Endometrial microvascular endothelial cells (primary cell): ENCODE results near the gene SPINT1. TPM values are rescaled to one million over a fixed set of nuclear protein-coding genes. Genes with fewer than 3 reads are reported as not detected.
"Not testable (repeated sequence)": the region's sequence is repeated elsewhere in the genome, so short reads cannot be mapped to it uniquely, and the experiment has no call there.

Source experiments
- in situ Hi-C: cut with HindIII; loops from 2 replicates; pipeline ENCODE4 v1.10.0; 2017; ENCODE audit warnings: low sequenced_read_pairs, low pct_unique_long_range_greater_than_20kb; ENCODE audit errors: inconsistent ontology term
- total RNA-seq: library from RNA; depleted of rRNA; stranded (reverse); fragments of >200 nt; gene quantifications from one replicate; pipeline ENCODE4 v1.2.3, GENCODE V29; 2015; ENCODE audit errors: inconsistent ontology term

Gene SPINT1
- total RNA-seq, 1 donor from 2014 or later, result 0.93 TPM

DNA sequence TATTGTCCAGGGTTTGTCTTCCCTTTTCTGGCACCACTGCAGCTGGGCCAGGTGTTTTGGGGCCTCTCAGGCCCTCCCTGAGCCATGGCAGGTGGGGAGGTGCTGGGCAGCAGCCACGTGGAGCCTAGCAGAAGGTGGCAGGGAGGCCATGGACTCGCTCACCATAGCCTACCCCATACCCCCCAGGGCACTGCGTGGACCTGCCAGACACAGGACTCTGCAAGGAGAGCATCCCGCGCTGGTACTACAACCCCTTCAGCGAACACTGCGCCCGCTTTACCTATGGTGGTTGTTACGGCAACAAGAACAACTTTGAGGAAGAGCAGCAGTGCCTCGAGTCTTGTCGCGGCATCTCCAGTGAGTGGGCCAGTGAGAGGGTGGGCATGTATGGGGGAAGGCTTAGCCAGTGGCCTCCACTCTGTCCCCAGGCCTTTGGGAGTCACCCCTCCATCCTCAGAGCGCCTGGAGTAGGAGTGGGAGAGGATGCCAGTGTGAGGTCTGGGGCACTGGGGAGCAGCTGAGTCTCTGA lies 11.9 kb downstream of the SPINT1 start:
- in situ Hi-C loops, result no loop called here

DNA sequence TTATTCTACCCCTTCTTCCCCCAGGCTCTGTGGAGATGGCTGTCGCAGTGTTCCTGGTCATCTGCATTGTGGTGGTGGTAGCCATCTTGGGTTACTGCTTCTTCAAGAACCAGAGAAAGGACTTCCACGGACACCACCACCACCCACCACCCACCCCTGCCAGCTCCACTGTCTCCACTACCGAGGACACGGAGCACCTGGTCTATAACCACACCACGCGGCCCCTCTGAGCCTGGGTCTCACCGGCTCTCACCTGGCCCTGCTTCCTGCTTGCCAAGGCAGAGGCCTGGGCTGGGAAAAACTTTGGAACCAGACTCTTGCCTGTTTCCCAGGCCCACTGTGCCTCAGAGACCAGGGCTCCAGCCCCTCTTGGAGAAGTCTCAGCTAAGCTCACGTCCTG lies 12.9 kb downstream of the SPINT1 start:
- in situ Hi-C loops, result no loop called here

DNA sequence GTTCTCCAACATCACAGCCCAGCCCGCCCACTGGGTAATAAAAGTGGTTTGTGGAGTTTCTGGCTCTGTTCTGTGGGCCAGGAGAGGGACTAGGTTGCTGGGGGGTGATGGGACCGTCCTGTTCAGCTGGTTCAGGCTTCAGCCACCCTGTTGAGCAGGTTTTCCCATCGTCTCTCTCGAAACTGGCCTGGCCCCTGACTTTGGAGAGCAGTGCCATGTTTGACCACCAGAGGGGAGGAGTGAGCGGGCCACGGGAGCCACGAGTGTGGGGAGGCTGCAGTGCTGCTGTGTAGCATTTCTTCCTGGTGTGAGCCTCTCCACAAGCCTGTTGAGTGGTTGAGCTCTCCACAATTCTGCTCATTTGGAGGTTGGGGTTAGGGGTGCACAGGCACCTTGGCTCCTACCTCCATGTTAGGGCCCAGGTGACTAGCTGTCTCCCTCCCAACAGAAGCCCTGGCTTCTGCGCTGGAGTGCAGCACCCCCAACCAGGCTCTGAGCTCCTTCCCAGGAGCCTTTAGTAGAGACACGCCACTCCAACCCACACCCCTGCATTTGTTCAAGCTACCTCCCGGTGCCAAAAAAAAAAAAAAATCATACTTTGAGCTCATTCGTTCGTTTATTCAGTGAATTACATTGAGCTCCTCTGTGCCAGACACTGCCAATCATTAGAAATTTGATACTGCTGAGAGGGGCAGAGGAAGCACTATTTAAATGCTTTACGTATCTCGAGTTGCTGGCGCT lies 13.9 kb downstream of the SPINT1 start:
- in situ Hi-C loops, result no loop called here

DNA sequence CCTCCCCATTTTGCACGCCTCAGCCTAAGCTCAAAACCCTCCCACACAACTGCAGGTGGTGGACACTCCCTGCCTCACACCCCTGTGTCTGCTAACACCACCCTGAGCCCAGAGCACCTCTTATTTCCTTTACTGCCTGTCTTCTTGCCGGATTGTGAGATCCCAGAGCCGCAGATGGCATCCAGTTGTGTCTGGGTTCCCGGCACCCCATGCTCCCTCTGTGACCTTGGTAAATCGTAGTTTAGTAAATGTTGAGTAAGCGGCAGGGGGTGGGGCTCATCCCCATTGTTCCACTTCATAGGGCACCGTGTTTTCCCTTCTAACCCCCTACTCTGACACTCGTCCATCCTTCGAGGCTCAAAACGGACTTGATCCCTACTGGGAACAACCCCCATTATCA lies 14.9 kb downstream of the SPINT1 start:
- in situ Hi-C loops, result no loop called here

DNA sequence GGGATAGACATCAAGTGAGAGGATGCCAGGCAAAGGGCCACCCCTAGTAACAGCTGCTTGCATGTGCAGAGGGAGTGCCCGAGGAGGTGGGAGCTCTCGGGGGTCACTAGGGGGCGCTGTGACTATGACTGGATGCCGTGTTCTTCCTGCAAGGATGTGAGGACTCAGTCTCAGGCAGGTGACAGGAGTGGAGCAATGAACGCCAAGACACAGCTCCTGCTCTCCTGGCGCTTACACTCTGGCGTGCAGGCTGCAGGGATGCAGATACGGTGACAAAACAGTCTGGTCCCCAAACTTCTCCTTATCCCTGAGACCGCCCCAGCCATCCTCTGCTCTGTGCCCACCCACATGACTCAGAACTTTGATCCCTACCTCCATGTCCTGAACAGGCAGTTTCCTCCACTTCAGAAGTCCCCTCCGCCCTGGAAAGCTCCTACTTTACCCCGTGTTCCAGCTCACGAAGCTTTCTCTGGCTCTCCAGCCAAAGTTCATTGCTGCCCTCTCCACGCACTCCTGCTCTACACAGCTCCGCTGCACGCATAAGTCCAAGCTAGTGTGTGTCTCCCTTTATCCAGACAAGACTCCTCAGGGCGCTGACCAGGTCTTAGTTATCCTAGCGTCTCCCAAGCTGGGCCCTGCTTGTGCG lies 15.5 kb downstream of the SPINT1 start:
- in situ Hi-C loops, result no loop called here

DNA sequence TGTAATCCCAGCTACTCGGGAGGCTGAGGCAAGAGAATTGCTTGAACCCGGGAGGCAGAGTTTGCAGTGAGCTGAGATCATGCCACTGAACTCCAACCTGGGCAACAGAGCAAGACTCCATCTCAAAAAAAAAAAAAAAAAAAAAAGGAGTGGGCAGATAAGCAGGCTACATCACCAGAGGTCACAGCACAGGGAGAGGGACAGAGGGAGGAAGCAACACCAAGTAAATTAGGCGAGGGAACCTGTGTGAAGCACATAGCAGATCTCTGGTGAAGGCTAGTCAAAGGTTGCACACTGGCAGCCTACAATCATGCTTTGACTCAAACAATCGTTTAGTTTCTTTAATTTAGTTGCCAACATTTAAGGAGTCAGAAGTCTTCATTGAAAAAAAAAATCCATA lies 17.3 kb downstream of the SPINT1 start:
- in situ Hi-C loops, result not testable (repeated sequence)

DNA sequence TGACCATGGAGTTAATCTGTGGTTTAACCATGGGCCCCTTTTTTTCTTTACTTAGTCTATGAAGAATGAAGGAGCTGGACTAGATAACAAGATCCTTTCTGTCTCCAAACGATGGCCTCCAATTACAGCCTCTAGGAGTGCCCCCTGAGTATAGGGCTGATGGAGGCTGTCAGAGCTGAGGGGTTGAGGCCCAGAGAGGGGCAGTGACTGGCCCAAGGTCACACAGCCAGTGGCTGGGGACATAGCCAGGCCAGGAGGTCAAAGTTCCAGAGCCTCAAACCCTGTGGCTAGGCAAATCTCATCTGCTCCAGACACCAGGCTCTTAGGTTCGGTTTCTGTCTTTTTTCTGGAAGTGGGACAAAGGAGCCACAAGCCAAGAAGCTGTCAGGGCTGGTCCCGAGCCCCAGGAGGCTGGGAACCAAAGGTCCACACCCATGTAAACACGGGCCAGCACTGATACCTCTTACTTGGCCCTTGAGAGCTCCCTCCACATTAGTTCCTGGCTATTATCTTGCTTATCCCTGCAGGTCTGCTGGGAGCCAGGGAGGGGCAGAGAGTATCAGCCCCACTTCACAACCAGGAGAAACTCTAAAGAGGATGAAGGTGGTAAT lies 19.9 kb downstream of the SPINT1 start:
- in situ Hi-C loops, result no loop called here

DNA sequence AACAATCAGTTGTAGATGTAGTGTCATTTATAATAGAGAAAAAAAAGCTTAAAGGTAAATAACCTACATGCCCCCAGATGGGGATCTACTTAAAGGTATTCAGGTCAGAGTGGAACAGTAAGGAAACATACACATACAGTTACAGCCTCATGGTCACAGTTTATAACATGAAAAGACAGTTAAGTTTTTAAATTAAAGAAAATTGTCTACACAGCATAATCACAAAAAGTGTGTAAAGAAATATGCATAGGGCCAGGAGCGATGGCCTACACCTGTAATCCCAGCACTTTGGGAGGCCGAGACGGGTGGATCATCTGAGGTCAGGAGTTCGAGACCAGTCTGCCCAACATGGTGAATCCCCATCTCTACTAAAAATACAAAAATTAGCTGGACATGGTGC lies 23.4 kb downstream of the SPINT1 start:
- in situ Hi-C loops, result no loop called here

DNA sequence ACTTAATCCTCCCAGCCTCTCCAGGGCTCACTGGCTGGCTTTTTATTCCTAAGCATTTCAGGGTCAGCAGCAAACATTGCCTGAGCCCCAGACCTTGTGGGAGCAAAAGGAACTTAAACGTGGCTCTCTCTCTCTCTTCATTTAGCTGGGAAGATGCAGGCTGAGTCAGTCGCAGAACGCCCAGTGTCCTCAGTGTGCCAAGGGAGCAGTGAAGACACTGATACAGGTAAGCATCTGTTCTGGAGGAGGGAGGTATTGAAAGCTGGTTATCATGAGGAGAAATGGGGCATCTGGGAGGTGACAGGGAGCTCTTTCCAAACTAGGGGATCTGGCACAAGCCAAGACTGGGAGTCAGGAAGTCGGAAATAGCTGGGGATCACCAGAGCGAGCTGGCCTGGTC lies 25.8 kb downstream of the SPINT1 start:
- in situ Hi-C loops, result no loop called here

DNA sequence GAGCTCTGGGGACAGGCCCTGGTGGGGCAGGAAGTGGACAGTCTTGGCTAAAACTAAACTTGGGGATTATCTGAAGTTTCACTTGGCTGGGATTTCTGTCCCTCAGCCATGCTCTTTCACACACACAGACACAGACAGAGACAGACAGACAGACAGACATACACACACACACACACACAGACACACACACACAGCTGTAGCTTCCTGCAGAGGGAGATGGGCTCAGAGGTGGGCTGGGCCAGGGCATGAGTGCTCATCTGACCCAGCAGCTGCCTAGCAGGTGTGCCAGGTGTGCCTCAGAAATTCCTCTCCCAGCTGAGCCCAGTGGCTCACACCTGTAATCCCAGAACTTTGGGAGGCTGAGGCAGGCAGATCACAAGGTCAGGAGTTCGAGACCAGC lies 26.9 kb downstream of the SPINT1 start:
- in situ Hi-C loops, result no loop called here

DNA sequence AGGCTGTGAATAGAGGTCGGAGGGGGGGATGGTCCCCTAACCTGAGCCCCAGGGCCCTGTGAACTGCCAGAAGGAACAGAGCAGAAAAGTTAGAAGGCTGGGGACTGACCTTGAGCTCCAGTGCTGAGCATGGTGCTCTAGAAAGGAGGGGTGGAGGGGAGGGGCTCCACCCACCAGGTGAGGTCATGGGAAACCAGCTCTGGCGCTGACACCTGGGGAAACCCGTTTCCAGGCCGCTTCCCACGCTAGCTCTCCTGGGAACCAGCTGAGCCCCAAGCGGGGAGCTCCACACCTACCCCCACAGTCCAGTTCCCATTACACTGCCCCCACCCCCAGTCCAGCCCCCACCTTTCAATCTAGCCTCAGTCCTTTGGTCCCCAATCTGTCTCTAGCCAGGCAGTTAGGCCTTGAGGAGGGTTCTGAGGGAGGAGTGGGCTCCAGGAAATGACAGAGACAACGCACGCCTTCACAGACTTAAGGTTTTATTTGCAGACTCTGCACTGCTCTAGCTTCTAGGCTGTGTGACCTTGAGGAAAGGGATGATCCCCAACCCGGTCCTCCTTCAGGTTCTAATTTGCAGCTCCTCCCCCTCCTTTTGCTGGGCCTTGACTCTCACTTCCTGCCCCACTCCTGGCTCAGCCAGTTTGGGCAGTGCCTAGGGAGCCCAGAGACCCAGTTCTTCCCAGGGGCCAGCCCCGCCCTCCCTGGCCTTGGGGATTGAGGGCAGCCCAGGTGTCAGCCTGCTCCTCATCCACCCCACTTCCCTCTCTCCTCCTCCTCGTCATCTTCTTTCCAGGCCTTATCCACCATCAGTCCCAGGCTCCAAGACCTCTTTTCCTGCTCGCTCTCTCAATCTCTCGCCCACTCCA lies 28.1 kb downstream of the SPINT1 start:
- in situ Hi-C loops, result no loop called here

DNA sequence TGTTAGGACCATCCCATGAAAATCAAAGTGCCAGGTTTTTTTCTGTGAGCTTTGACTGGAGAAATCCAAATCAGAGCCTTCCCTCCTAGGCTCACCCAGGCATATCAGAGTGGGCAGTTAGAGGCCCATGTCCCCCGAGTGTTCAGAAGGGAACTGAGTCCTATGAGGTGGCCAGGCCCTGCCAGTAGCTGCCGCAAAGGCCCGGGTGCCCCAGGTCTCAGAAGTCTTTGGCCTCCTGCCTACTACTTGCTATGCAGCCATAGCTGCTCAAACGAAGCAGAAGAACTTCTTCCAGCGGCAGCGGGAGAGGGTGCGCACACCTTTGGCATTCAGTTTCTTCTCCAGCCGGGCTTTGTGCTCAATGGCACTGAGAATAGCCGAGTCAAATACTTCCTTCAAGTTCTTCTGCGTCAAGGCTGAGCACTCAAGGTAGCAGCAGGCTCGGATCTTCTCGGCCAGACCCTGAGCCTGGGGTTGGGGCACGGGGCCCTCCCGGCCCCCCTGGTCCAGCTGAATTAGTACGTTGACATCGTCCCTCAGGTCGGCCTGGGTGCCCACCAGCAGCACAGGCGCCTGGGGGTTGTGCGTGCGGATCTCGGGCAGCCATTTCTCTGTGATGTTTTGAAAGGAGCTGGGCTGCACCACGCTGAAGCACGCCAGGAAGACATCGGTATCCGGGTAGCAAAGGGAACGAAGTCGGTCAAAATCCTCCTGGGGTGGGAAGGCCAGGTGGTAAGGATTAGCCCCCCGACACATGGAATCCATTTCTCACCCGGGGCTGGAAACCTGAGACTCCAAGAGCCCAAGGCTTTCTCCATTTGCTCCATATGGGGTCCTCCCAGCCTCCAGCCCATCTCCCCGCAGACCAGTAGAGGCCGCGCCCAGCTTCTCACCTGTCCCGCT lies 29.2 kb downstream of the SPINT1 start:
- in situ Hi-C loops, result no loop called here

DNA sequence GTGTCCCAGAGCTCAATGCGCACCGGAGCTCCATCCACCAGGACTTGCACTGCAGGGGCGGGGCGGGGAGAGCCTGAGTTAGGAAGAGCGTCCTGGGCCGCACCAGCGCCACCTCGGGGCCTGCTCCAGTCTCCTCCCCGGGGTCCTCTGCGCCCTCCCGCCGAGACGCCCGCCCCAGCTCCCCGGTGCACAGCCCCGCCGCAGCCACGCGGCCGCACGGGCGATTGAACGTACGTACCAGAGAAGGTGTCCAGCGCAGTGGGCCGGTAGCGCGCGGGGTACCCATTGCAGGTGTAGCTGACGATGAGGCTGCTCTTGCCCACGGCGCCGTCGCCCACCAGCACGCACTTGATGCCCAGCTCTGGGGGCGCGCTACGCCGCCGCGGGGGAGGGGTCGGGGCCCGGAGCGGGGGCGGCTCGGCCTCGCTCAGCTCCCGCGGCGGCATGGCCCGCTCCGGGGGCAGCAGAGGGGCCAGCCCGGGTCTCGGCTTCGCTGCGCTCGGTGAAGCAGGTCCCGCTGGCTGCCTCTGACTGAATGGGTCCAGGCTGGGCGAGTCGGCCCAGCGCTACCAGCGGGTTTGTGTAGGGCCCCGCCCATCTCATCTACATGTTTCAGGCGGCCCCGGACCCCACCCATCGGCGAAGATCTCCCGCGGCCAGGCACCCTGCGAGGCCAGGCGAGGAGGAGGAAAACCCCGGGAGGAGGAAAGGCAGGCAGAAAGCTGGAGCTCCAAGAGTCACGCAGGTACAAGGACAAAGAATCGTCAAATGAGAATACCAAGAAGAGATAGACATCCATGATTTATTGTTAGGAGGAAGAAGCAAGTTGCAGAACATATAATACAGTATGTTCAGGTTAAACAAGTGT lies 30.1 kb downstream of the SPINT1 start, which contains the start of gene RHOV:
Gene RHOV (minus strand): TSS at position 541 of the 868 bp plus-strand sequence. CDS start 95 bp downstream, at position 446.
- in situ Hi-C loops, result no loop called here

DNA sequence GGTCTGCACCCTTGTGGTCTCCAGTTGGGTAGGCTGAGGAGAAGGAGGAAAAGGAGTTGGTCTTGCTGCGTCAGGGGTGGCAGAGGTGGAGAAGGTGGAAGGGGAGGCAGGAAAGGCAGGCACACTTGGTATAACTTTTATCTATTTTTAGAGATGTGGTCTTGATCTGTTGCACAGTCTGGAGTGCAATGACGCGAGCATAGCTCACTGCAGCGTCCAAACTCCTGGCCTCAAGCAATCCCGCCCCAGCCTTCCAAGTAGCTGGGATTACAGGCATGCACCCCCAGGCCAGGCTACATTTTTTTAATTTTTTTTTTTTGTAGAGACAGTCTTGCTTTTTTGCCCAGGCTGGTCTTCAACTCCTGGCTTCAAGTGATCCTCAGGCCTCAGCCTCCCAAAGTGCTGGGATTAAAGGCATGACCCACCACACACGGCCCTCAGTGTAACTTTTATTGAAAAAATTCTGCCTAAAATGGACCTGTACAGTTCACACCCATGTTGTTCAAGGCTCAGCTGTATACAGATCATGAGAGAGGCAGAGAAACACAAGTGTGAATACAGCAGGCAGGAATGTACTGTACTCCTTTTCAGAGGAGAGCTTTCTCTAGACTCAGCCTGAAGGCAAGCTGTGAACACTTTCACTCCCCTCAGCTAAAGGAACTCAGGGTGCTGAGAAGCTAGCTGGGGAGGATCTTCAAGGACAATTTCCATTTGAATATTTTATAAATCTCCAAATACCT lies 32.3 kb downstream of the SPINT1 start:
- in situ Hi-C loops, result no loop called here

DNA sequence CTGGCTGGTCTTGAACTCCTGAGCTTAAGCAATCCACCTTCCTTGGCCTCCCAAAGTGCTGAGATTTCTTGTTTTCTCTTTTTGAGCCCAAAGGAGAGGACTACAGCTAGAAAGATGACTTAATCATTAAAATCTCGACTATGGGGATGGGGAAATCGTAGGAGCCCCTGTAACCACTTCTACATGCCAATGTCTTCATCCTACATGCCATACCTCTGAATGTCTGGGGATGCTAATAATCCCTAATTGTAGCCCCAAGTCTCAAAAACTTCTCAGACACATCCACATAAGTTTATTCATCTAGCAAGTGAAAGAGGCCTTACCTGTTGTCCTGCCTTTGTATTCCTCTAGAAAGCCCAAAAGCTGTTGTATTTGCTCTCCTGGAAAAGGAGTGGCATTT lies 33.8 kb downstream of the SPINT1 start:
- in situ Hi-C loops, result no loop called here

DNA sequence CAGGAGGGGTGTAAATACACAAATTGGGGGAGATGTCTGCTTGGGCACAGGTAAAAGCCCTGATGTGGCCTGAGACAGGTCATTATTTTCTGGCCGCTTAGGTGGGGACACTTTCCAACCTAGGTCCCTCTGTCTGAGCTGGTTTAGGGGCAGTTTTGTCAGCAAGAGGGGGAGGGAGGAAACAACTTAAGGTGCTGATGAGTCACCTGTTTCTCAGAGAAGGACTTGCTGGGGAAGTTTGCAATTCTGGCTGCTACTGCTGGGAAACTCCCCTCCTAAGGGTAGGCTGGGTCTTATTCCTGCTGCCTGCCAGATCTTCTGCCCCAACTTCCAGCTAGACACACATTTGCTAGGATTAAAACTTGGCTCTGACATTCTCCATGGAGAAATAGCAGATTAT lies 34.9 kb downstream of the SPINT1 start:
- in situ Hi-C loops, result no loop called here

DNA sequence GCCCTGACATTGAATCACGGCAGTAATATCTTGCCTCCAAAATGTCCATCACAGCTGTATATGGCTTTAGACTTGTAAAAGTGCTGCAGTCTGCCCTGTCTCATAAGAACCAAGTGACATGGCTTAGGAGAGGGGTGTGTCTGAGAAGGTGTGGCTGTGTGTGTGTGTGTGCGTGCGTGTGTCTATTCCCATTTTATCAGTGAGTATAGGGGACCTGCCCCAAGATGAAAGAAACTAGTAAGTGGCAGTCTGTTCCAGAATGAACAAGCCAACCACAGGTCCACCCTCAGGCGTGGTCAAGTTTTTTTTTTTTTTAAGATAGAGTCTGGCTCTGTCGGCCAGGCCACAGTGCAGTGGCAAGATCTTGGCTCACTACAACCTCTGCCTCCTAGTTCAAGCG lies 35.8 kb downstream of the SPINT1 start:
- in situ Hi-C loops, result no loop called here
